Endothelial cell (in vitro differentiated cells): ENCODE measurements around the gene KCND2. TPM values are rescaled to one million over a fixed set of nuclear protein-coding genes. Genes with fewer than 3 reads are reported as not detected.

Experiments
- DNase-seq: peaks from one replicate; pipeline ENCODE4 v3.0.0; 2021; ENCODE audit warnings: low spot score
- H3K27ac Mint-ChIP-seq: one replicate; pipeline ENCODE4 v1.8.0; 2021; ENCODE audit warnings: mixed read lengths, inconsistent platforms; ENCODE audit not compliant: unreplicated experiment
- H3K27me3 Mint-ChIP-seq: one replicate; pipeline ENCODE4 v1.8.0; 2021; ENCODE audit warnings: mild to moderate bottlenecking, moderate library complexity, mixed read lengths, inconsistent platforms; ENCODE audit not compliant: unreplicated experiment
- H3K36me3 Mint-ChIP-seq: one replicate; pipeline ENCODE4 v1.8.0; 2021; ENCODE audit warnings: mild to moderate bottlenecking, low read depth, mixed read lengths, inconsistent platforms; ENCODE audit not compliant: unreplicated experiment
- H3K4me1 Mint-ChIP-seq: one replicate; pipeline ENCODE4 v1.8.0; 2021; ENCODE audit warnings: mild to moderate bottlenecking, mixed read lengths, inconsistent platforms; ENCODE audit not compliant: unreplicated experiment
- H3K4me3 Mint-ChIP-seq: one replicate; pipeline ENCODE4 v1.8.0; 2021; ENCODE audit warnings: mild to moderate bottlenecking, mixed read lengths, inconsistent platforms; ENCODE audit not compliant: unreplicated experiment
- H3K9me3 Mint-ChIP-seq: one replicate; pipeline ENCODE4 v1.8.0; 2021; ENCODE audit warnings: mixed read lengths, inconsistent platforms; ENCODE audit not compliant: unreplicated experiment
- CTCF ChIP-seq: fragments of 200-600 bp; sonication (generic); IDR thresholded peaks from one replicate; pipeline ENCODE4 v1.5.0; 2021; ENCODE audit warnings: antibody characterized with exemption; ENCODE audit not compliant: unreplicated experiment
- total RNA-seq: library from RNA; stranded (reverse); fragmentation: NEBNext Ultra II Directional; extraction: Animal tissue kit (Norgen Biotek cat#: 25700); gene quantifications from one replicate; pipeline ENCODE4 v1.2.1, GENCODE V29; 2021; ENCODE audit not compliant: unreplicated experiment

Gene KCND2
- total RNA-seq, 1 donor from 2014 or later = 0.28 TPM

- Mint-ChIP-seq H3K27ac (no peak overlapping the region), H3K36me3 (no peaks in the 10 kb centered on the region), H3K4me3 (no peak overlapping the region), H3K27me3 (no peaks in the 10 kb centered on the region), H3K4me1 (no peaks in the 10 kb centered on the region), H3K9me3 (no peaks in the 10 kb centered on the region)
- no peak for DNase-seq
- no peak for TF ChIP-seq CTCF
These were observed 80.2 kb downstream of the KCND2 start for GRCh38 chr7:120353171-120353570.

- Mint-ChIP-seq H3K9me3 (no peaks in the 10 kb centered on the region), H3K27me3 (no peaks in the 10 kb centered on the region), H3K27ac (no peak overlapping the region), H3K4me3 (no peak overlapping the region), H3K4me1 (no peaks in the 10 kb centered on the region), H3K36me3 (no peaks in the 10 kb centered on the region)
- no peak for DNase-seq
- TF ChIP-seq CTCF = no peak
These were observed 87.9 kb downstream of the KCND2 start for GRCh38 chr7:120360918-120361317.

- no peak overlapping the region for H3K27ac Mint-ChIP-seq
- H3K9me3 Mint-ChIP-seq = no peaks in the 10 kb centered on the region
- no peaks in the 10 kb centered on the region for H3K36me3 Mint-ChIP-seq
- DNase-seq = no peak
- H3K4me3 Mint-ChIP-seq = no peak overlapping the region
- peaks cover 3% of the 10 kb centered on the region for H3K4me1 Mint-ChIP-seq
- H3K27me3 Mint-ChIP-seq = no peaks in the 10 kb centered on the region
- TF ChIP-seq CTCF = no peak
These were observed 90.4 kb downstream of the KCND2 start for GRCh38 chr7:120363414-120363813.

GRCh38 chr7:120370954-120371353 lies 98.0 kb downstream of the KCND2 start:
- Mint-ChIP-seq H3K36me3 (no peaks in the 10 kb centered on the region), H3K4me3 (no peak overlapping the region), H3K4me1 (peaks cover 3% of the 10 kb centered on the region), H3K9me3 (no peaks in the 10 kb centered on the region), H3K27ac (no peak overlapping the region), H3K27me3 (no peaks in the 10 kb centered on the region)
- DNase-seq = no peak
- TF ChIP-seq CTCF = no peak

- no peak for TF ChIP-seq CTCF
- Mint-ChIP-seq H3K9me3 (no peaks in the 10 kb centered on the region), H3K36me3 (no peaks in the 10 kb centered on the region), H3K4me3 (no peak overlapping the region), H3K27ac (no peak overlapping the region), H3K27me3 (no peaks in the 10 kb centered on the region), H3K4me1 (no peaks in the 10 kb centered on the region)
- DNase-seq = no peak
These were observed 100.2 kb downstream of the KCND2 start for GRCh38 chr7:120373174-120373573.
